COR-L47 (cell line): ENCODE results near the gene ADAMTS16.
A peak's percentile ranks its signal among the peaks of the same experiment; 100 is the strongest.

Source experiments
- DNase-seq: peaks from one replicate; lab custom pipeline; 2025; lab: John Stamatoyannopoulos, UW

ADAMTS16 gene

GRCh38 chr5:5141625-5142525 is 1.7 kb downstream of the ADAMTS16 start:
- DNase-seq, result peak; percentile 11

- DNase-seq, result no peak
These were observed 4.3 kb downstream of the ADAMTS16 start for GRCh38 chr5:5144441-5144840.

GRCh38 chr5:5145651-5146529 is 5.8 kb downstream of the ADAMTS16 start:
- DNase-seq, result no peak

- DNase-seq, result no peak
These were observed 6.5 kb downstream of the ADAMTS16 start for GRCh38 chr5:5146530-5147160.

GRCh38 chr5:5149154-5149553 is 9.0 kb downstream of the ADAMTS16 start:
- no peak for DNase-seq

GRCh38 chr5:5150667-5151066 is 10.5 kb downstream of the ADAMTS16 start:
- DNase-seq, result no peak

GRCh38 chr5:5154733-5155132 is 14.6 kb downstream of the ADAMTS16 start:
- DNase-seq, result no peak

- DNase-seq, result no peak
These were observed 15.5 kb downstream of the ADAMTS16 start for GRCh38 chr5:5155617-5156016.

- DNase-seq, result no peak
These were observed 16.4 kb downstream of the ADAMTS16 start for GRCh38 chr5:5156471-5157082.

GRCh38 chr5:5158472-5158895 is 18.4 kb downstream of the ADAMTS16 start:
- DNase-seq, result no peak

- DNase-seq, result no peak
These were observed 19.4 kb downstream of the ADAMTS16 start for GRCh38 chr5:5159282-5160103.

GRCh38 chr5:5164163-5164562 is 24.0 kb downstream of the ADAMTS16 start:
- DNase-seq, result no peak

- DNase-seq, result no peak
These were observed 25.4 kb downstream of the ADAMTS16 start for GRCh38 chr5:5165541-5166002.

- no peak for DNase-seq
These were observed 29.3 kb downstream of the ADAMTS16 start for GRCh38 chr5:5169466-5169865.

- DNase-seq, result no peak
These were observed 38.0 kb downstream of the ADAMTS16 start for GRCh38 chr5:5178136-5178535.

- DNase-seq, result no peak
These were observed 38.5 kb downstream of the ADAMTS16 start for GRCh38 chr5:5178580-5178979.

- no peak for DNase-seq
These were observed 38.9 kb downstream of the ADAMTS16 start for GRCh38 chr5:5179079-5179478.

- DNase-seq, result no peak
These were observed 39.5 kb downstream of the ADAMTS16 start for GRCh38 chr5:5179597-5179996.

- DNase-seq, result no peak
These were observed 41.7 kb downstream of the ADAMTS16 start for GRCh38 chr5:5181650-5182324.

- DNase-seq, result no peak
These were observed 42.5 kb downstream of the ADAMTS16 start for GRCh38 chr5:5182508-5183188.
